GM19025 (cell line): ENCODE results near the gene RAC3.

ENCODE experiments used
- ATAC-seq: cut with Tn5 transposase; IDR thresholded peaks from one replicate; pipeline ENCODE4 v1.9.1; 2021; ENCODE audit warnings: mild to moderate bottlenecking, low read depth, moderate library complexity; ENCODE audit not compliant: unreplicated experiment

The RAC3 gene

DNA sequence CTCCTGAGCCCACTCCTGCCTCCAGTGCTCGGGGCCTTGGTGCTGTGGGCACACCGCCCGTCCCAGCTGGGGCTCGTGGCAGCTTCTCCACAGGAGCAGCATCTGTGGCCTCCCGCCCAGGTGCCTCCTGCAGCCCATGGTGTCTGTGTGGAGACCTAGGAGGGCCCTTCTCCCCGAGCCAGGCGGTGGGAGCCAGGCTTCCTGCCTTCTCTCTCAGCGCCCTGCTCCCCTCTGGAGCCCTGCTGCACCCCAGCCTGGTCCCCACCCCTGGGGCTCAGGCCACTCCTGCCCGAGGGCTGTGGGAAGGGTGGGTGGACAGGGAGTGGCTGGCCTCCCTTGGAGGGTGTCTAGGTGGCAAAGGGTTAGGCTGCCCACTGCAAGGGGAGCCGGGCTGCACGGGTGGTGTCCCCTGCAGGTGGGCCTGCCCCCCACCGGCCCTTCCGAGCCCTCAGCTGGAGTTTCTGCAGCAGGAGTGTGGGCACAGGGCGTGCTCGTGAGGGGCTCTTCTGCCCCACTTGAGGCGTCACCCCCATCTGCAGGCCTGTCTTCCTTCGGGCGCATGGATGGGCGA is 19.8 kb upstream of the RAC3 start:
- no peak for ATAC-seq

DNA sequence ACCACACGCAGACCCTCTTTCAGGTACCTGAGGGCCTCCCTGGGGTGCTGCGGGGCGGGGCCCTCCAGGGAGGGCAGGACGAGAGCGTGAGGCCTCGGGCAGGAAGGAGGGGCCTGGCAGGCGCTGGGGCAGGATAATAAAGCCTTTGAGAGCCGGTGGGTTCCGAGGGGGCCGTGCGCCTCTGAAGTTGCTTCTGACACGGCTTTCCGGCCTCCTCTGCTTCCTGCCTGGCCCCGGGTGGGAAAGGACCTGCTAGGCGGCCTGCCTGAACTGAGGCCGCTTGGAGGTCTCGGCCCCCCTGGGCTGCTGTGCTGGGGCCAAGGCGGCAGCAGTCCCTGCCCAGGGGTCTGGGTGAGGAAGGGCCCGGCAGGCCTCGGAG is 19.2 kb upstream of the RAC3 start:
- no peak for ATAC-seq

DNA sequence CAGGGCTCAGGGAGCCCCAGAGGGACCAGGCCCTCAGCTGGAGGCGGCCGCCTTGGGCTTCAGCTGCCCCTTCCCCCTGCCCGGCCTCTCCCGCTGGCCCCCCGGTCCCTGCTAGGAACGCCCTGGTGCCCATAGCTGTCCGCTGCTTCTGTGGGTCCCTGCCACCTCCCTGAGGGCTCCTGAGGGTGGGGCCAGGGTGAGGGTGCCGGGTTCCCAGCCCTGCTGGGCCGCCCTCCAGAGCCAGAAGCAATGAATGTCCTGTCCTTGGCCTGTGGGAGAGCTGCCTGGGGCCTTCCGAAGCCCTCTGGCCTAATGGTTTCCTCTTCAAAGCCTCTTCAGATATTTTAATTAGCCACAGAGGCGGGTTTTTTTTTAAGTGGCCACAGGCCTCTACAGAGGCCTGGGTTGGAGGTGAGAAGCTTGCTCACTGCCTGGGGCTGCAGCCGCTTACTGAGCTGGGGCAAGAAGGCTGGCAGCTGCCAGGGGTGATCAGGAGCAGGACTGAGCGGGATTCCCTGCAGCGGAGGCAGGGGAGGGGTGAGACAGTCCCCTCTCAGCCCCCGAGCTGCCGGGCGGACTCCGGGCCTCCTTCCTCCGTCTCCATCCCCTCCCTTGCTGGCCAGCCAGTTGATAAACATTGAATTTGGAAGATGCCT is 18.7 kb upstream of the RAC3 start:
- no peak for ATAC-seq

DNA sequence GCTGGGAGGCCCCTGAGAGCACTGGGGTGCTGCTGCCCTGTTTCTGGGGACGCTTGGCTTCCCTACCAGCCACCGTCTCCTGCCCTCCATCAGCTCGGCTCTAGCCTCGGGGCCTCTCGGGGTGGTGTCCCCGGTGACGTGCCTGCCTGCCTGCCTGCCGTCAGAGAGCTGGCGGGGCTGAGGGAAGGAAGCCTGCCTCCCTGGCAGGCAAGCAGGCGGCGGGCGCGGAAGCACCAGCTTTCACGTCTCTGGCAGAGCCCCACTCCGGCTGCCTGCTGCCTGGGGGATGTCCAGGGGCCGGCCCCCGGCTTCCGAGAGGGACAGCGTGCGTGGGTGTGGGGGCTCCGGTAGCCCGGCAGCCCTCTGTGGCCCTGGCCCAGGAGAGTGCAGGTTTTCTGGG is 18.1 kb upstream of the RAC3 start:
- ATAC-seq, result no peak

DNA sequence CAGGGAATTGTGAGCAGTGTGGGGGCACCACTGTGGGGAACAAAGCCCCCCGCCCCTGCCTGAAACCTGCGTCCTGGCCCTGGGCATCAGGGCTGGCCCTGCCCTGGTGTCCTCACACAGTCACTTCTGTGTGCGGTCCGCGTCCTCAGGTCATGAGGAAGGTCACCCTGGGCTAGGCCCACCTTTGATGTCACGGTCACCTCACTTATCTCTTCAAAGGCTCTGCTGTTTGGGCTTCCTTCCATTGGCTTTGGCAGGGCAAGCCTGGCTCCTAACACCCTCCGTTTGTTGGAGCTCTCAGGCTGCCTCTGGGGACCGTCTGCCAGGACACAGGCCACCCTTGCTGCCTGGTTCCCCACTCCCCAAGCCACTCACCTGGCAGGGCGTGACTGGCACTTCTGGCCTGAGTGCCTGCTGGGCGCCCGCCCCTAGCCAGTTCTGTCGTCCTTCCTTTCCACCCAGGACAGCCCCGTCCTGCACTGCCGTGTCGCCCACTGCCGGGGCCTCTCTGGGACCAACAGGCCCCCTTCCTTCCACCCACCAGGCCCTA is 17.6 kb upstream of the RAC3 start:
- ATAC-seq, result no peak

DNA sequence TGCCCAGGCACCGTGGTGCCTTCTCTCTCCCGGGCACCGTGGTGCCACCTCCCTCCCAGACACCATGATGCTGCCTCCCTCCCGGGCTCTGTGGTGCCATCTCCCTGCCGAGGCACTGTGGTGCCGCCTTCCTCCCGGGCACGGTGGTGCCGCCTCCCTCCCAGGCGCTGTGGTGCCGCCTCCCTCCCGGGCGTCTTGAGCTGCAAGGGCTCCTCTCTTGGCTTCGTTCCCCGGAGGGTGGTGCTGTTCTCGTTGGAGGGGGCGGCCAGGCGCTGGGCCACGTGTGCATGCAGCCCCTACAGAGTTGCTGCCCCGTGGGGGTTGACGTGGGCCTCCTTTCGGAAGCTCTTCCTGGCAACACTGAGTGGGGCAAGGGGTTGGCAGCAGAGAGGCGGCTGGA is 17.0 kb upstream of the RAC3 start:
- no peak for ATAC-seq

DNA sequence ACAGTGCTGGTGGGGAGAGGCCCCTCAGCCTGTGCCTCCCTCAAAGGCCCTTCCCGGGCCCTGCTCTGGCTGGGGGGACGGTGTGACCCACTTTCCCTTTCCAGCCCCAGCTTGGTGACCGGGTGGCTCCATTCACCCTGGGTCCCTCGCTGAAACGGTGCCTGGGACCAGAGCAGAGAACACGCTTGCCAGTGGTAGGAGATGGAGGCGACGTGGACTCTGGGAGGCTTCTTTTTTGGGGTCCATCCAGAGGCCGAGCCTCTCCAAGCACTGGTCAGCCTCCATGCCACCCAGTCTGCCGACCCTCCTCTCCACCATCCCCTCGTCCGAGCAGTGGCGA is 16.5 kb upstream of the RAC3 start:
- no peak for ATAC-seq

DNA sequence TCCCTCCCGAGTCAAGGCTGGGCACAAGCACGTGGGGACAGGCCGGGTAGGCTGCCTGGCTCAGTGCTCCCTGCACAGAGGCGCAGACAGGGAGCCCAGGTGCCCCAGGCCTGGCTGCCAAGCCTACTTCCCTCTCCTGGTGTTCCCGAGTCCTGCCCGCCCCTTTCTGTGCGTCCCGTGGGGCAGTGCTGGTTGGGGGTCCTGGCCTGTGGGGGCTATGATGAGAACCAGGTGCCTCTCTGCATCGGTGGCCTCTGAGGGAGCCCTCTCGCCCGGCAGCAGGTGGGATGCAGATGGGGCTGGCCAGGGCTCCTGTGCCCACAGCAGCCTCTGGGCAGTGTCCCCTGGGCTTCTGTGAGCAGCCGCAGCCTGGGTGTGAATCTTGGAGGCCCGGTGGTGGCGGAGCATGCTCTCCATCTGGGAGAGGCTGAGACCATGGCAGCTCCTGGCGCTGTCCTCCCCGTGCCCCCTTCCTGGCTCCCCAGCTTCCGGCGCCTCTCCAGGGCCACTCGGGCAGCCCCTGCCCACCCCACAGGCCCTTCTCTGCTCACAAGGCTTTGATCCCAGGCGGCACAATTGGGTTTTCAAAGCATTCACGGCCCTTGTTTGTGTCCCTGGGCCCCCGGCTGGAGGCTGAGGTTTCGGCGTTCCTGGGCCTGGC is 16.0 kb upstream of the RAC3 start:
- no peak for ATAC-seq

DNA sequence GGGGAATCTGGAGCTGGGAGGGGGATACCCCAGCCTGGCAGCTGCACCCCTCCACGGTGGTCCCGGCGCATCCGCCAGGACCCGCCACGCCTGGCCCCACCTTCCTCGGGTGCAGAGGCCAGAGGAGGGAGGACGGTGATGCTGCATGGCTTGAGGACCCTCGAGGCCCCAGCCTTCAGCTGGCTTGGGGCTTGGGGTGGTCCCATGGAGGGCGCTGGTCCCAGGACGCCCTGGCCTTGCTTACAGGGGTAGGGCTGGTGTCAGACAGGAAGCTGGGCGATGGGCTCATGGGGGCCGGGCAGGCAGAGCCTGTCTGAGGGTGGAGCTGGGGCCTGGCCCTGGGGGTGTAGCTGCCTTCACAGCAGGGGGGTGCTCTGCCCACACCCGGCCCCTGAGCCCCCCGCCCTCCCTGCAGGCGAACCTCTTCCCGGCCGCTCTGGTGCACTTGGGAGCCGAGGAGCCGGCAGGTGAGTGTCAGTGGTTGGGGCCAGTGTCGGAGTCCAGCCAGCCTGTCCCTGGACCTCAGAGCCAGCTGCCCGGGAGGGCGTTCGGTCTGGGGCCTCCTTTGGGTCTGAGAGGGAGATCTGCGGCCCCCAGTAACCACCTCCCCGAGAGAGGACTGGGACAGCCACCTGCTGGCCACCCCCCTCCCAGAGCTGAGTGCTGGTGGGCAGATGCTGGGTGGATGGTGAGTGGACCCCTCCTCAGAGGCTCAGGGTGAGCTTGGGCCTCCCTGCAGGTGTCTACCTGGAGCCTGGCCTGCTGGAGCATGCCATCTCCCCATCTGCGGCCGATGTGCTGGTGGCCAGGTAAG is 15.2 kb upstream of the RAC3 start:
- no peak for ATAC-seq

DNA sequence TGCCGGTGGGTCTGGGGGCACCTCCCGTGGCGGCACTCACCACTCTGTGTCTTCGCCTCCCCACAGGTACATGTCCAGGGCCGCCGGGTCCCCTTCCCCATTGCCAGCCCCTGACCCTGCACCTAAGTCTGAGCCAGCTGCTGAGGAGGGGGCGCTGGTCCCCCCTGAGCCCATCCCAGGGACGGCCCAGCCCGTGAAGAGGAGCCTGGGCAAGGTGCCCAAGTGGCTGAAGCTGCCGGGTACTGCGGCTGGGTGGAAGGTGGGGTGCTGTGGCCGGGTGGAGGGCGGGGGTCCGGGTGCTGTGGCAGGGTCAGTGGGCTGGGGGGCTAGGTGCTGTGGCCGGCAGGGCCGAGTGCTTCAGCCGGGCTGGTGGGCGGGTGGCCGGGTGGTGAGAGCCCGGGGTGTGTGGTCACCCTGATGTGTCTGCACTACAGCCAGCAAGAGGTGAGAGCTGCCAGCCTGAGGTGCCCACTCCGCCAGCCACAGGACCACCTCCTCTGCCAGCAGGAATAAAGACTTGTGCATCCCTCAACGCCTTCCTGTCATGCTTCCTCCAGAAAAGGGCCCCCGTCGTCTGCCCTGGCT is 14.5 kb upstream of the RAC3 start:
- no peak for ATAC-seq

DNA sequence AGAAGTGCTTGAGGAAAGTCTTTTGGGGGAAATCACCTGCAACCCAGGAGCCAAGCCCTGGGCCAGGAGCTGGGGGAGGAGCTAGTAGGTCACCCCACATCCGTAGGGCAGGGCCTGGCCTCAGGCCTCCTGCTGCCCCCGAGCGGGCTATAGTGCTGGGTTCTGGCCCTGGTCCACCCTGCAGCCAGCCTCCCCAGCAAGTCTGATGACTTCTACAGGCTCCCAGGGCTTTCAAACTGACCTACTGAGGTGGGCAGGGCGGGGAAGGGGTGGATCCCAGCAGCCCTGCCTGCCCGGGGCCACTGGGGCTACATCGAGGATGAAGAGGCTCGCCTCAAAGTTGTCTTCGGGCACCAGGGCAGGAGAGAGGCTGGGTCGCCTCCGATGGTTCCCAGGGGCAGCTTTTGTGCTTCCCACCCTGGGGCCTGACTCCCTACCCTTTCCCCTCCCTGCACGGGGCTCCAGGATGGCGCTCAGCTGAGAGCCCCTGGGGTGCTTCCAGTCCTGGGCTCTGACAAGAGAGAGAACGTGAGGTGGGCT is 13.8 kb upstream of the RAC3 start:
- ATAC-seq, result no peak

DNA sequence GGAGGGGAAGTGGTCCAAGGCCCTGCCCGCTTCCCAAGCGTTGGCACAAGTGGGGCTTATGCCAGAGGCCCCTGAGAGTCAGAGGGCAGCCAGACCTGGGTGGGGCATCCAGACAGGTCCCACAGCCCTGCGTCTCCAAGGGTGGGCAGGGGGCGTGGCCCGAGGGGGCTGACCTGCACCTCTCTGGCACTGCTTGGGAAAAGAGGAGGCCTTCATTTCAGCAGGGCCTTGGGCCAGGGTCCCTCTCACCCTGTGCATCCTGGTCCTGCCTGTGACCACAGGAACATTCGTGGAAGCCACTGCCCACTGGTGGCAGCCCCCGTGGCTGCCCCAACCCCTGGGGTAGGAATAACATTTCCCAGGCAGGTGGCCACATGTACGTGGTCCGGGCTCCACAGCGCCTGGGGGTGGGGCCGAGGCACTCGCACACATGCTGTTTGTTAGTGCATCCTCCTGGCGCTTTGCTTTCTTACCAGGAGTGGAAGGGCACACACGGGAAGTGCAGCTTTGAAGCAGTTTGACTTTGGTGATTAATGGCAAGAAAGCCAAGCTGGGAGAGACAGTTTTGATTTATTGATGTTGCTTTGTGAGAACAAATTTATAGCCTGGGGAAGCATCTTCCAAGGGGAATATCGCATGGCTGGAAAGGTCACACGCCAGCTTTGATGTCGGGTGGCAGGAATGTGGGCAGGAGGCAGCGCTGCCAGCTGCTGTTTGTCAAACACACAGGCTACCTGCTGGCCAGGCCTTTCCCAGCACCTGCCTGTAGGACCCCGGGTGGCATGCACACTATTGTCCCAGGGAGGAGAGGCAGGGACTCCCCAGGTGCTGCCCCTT is 13.1 kb upstream of the RAC3 start:
- ATAC-seq, result no peak

DNA sequence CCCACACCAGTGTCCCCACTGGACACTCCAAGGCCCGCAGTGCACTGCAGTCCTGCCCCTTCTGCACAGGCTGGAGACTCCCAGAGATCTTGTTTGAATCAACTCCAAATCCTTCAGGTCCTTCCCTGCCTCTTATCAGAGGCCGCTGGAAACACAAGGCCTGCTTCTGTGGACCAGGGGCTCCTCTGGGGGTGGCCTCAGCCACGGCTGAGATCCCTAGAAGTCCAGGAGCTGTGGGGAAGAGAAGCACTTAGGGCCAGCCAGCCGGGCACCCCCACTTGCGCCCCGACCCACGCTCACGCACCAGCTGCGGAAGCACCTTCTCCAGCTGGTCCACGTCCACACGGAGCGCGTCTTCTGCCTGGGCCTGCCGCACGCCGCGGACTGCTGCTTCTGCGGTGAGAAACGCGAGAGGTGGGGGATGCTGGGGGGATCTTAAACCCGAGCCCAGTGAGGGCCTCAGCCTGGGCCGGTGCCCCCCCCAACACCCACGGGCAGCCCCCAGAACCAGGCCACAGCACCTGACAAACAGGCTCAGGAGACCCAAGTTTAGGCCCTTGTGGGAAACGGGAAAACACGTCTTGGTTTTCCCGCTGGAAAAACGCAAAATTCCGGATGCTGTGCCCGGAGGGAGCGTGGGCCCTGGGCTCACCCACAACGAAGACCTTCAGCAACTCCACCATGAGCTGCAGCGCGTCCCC is 12.3 kb upstream of the RAC3 start:
- no peak for ATAC-seq

DNA sequence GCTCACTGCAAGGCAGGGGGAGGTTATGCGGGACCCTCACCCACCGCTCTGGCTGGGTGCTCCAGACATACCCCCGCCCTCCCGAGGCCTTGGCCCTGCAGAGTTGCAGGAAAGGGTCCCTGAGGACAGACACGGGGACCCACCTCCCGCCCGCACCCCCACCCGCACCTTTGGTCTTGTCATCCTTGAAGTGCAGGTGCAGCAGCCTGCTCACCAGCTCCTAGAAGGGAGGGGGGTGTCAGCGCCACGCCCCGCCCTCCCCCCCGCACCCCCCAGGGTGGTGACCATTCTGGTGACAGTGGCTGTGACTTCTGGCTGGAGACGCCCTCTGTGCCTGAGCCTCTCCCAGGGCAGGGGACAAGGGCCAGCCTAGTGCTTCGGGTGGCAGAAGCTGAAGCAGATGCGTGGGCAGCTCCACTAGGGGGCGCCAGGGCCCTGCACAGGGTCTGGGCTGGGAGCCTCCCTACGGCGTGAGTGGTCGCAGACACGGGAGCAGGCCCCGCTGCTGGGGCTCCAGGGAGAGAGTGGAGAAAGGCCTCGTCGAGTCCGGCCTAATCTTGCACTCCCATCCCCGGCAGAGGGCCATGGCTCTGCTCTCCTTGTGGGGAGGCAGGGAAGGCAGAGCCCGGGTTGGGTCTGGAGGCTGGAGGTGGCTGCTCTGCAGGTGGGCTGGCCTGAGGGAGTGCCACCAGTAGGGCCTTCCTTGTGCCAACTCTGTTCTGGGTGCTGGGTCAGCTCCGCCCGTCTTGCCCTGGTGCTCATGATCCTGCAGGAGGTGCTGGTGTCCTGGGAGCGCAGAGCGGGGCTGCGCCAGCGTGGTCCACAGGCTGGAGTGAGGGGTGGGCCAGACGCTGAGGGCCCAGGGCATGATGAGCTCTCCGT is 11.5 kb upstream of the RAC3 start:
- ATAC-seq, result no peak

DNA sequence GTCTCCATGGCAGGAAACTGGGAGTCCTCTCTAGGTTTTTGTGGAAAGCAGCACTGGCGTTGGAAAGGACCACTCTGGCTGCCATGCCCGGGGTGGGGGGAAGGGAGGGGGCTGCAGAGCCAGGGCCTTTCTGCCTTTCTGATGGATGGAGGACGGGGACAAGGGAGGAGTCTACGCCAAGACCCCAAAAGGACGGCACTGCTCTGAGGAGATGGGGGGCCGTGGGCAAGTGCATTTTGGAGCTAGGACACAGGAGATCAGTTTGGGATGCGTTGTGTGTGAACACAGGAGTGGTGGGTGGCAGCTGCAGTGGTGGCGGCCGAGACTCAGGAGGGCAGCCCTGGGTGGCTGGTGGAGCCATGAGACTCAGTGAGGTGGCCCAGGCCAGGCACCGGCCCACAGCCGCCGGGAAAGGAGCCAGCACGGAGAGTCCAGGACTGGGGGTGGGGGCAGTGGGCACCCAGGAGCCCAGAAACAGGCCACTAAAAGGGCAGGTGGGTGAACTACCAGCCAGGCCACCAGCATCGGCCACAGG is 10.8 kb upstream of the RAC3 start:
- ATAC-seq, result no peak

DNA sequence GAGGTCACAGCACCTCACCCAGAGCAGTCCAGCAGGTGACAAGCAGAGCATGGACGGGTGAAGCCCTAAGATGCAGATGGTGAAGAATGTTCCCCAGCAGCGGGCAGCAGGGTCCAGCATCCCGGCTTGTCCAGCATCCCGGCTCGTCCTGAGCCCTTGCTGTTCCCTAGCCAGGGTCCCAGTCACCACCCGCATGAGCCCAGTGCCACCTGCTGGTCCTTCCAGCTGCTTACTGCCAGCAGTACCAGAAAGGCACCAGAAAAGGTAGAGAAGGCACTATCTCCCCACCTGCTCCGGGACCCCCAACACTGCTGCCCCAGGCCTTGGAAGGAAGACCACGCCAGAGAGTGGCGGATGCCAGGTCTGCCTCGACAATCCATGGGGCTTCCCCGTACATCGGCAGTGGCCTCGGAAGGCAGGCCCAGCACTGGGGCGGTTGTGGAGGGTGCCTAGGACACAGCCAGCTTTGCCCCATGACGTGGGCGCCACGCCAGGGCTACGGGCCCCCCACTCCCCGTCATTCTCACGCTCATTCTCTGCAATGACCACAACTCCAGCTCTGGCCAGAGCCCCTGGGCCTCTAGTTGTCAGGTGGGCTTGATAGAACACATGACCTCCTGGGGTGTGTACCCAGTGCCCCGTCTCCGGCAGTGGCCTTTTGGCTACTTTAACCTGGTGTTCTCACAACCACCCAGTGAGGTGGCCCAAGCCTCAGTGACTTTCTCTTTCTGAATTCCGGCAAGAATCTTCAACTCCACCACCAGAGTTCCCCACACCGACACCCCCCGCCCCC is 10.2 kb upstream of the RAC3 start:
- no peak for ATAC-seq

DNA sequence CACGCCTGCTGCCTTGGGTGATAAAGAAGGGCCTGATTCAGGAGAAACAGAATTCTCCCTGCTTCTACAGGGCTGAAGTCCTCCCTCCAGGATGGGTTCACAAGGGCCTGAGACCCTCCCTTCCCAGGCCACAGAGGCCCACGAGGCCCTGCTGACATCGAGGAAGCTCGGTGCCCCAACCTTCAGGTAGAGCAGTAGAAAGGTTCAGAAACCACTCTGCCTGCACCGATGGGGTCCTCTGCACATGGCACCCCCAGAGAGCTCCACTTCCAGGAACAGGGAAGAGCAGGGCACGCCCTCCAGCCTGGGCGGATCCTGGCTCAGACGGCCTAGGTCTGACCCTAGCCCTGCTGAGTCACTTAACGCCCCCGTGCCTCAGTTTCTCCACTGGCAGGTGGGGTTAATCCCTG is 9.6 kb upstream of the RAC3 start:
- ATAC-seq, result no peak
